Measurements from ENCODE around the gene CAMKK1. TPM values are rescaled to one million over a fixed set of nuclear protein-coding genes. Genes with fewer than 3 reads are reported as not detected.

Gene CAMKK1
- total RNA-seq, 1 donor = 8.7 TPM

DNA sequence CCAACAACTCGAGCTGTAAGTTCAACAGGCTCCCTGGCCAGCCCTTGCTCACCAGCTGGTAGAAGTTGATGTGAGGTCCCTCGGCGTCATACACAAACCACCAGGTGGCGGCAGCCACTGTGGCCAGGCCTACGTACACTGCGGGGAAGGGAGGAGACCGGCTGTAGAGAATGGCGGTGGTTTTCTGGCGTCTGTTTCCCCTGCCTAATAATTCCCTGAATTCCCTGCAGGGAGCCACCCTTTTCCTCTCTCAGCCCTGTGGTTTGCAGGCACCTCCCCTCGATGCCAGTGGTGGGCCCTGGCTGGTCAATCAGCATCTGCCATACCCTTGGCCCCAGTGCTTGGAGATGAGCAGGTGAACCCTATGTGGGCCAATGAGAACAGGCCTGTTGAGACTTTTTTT is 42.3 kb upstream of the CAMKK1 start:
- H3K27me3 ChIP-seq (ENCODE audit: insufficient read depth, low read length) = no peaks in the 10 kb centered on the region
- H3K4me2 ChIP-seq (ENCODE audit: insufficient read depth, low read length) = no peak overlapping the region
- peak; percentile 54 for TF ChIP-seq CTCF (IDR thresholded peaks at IDR 0.05; ENCODE audit: extremely low read depth, low read depth, low read length)
- no peaks in the 10 kb centered on the region for H3K9me3 ChIP-seq (ENCODE audit: low read depth, low read length)
- DNase-seq (ENCODE audit: insufficient read length, low spot score, missing footprints) = peak; percentile 94
- H3K79me2 ChIP-seq (ENCODE audit: insufficient read depth, low read length) = no peaks in the 10 kb centered on the region
- H3K36me3 ChIP-seq (ENCODE audit: insufficient read depth, low read length) = no peaks in the 10 kb centered on the region
- peak overlapping the region; percentile 66 for H2AFZ ChIP-seq (ENCODE audit: low read length)
- no peak overlapping the region for H3K4me3 ChIP-seq (ENCODE audit: insufficient read depth, low read length)
- H4K20me1 ChIP-seq (ENCODE audit: insufficient read depth, low read length) = no peaks in the 10 kb centered on the region
- H3K27ac ChIP-seq (ENCODE audit: low read depth, low read length) = no peak overlapping the region
- H3K4me1 ChIP-seq (ENCODE audit: insufficient read depth, low read length) = no peaks in the 10 kb centered on the region

DNA sequence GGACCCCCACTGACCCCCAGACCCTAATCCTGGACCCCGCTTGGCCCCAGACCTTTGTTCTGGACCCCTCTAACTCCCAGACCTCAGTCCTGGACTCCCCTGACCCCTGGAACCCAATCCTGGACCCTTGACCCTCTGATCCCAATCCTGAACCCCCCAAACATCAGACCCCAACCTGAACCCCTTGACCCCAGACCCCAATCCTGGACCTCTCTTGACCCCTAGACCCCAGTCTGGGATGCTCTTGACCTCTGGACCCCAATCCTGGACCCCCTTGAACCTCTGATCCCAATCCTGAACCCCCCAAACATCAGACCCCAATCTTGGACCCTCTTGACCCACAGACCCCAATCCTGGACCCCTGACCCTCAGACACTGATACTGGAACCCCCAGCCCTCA is 36.9 kb upstream of the CAMKK1 start:
- Histone ChIP-seq H3K4me3 (ENCODE audit: insufficient read depth, low read length) (no peak overlapping the region), H3K79me2 (ENCODE audit: insufficient read depth, low read length) (no peaks in the 10 kb centered on the region), H3K4me2 (ENCODE audit: insufficient read depth, low read length) (no peak overlapping the region), H4K20me1 (ENCODE audit: insufficient read depth, low read length) (no peaks in the 10 kb centered on the region), H2AFZ (ENCODE audit: low read length) (no peak overlapping the region), H3K9me3 (ENCODE audit: low read depth, low read length) (no peaks in the 10 kb centered on the region), H3K36me3 (ENCODE audit: insufficient read depth, low read length) (no peaks in the 10 kb centered on the region), H3K27ac (ENCODE audit: low read depth, low read length) (no peak overlapping the region), H3K4me1 (ENCODE audit: insufficient read depth, low read length) (no peaks in the 10 kb centered on the region), H3K27me3 (ENCODE audit: insufficient read depth, low read length) (peaks cover 3% of the 10 kb centered on the region)
- TF ChIP-seq CTCF (IDR thresholded peaks at IDR 0.05; ENCODE audit: extremely low read depth, low read depth, low read length) = no peak
- DNase-seq (ENCODE audit: insufficient read length, low spot score, missing footprints) = peak; percentile 70

- no peaks in the 10 kb centered on the region for H4K20me1 ChIP-seq (ENCODE audit: insufficient read depth, low read length)
- H3K4me1 ChIP-seq (ENCODE audit: insufficient read depth, low read length) = no peaks in the 10 kb centered on the region
- no peaks in the 10 kb centered on the region for H3K36me3 ChIP-seq (ENCODE audit: insufficient read depth, low read length)
- no peak overlapping the region for H3K27ac ChIP-seq (ENCODE audit: low read depth, low read length)
- no peak overlapping the region for H2AFZ ChIP-seq (ENCODE audit: low read length)
- no peak for TF ChIP-seq CTCF (IDR thresholded peaks at IDR 0.05; ENCODE audit: extremely low read depth, low read depth, low read length)
- H3K4me3 ChIP-seq (ENCODE audit: insufficient read depth, low read length) = no peak overlapping the region
- H3K79me2 ChIP-seq (ENCODE audit: insufficient read depth, low read length) = no peaks in the 10 kb centered on the region
- DNase-seq (ENCODE audit: insufficient read length, low spot score, missing footprints) = peak; percentile 89
- H3K9me3 ChIP-seq (ENCODE audit: low read depth, low read length) = no peaks in the 10 kb centered on the region
- H3K27me3 ChIP-seq (ENCODE audit: insufficient read depth, low read length) = peaks cover 3% of the 10 kb centered on the region
- H3K4me2 ChIP-seq (ENCODE audit: insufficient read depth, low read length) = no peak overlapping the region
Observed at GRCh38 chr17:3929181-3929580, 36.3 kb upstream of the CAMKK1 start.

GRCh38 chr17:3928406-3928805 is 35.6 kb upstream of the CAMKK1 start:
- Histone ChIP-seq H3K27ac (ENCODE audit: low read depth, low read length) (no peak overlapping the region), H3K4me3 (ENCODE audit: insufficient read depth, low read length) (no peak overlapping the region), H3K36me3 (ENCODE audit: insufficient read depth, low read length) (no peaks in the 10 kb centered on the region), H3K79me2 (ENCODE audit: insufficient read depth, low read length) (no peaks in the 10 kb centered on the region), H4K20me1 (ENCODE audit: insufficient read depth, low read length) (no peaks in the 10 kb centered on the region), H3K4me2 (ENCODE audit: insufficient read depth, low read length) (no peak overlapping the region), H2AFZ (ENCODE audit: low read length) (no peak overlapping the region), H3K27me3 (ENCODE audit: insufficient read depth, low read length) (peaks cover 3% of the 10 kb centered on the region), H3K9me3 (ENCODE audit: low read depth, low read length) (no peaks in the 10 kb centered on the region), H3K4me1 (ENCODE audit: insufficient read depth, low read length) (no peaks in the 10 kb centered on the region)
- TF ChIP-seq CTCF (IDR thresholded peaks at IDR 0.05; ENCODE audit: extremely low read depth, low read depth, low read length) = no peak
- DNase-seq (ENCODE audit: insufficient read length, low spot score, missing footprints) = peak; percentile 62
